Activated CD4-positive, alpha-beta T cell treated with anti-CD3 and anti-CD28 coated beads for 36 hours (primary cell): Measurements from ENCODE around the gene FITM2. TPM values are rescaled to one million over a fixed set of nuclear protein-coding genes. Genes with fewer than 3 reads are reported as not detected.

Experiments used
- ATAC-seq: fragments of 200-7000 bp; cut with Tn5 transposase; one replicate; pipeline ENCODE4 v1.10.0; 2021; ENCODE audit warnings: mild to moderate bottlenecking, moderate library complexity
- CTCF ChIA-PET: fragments of 350-600 bp; sonication (Branson Sonifier 250); formaldehyde crosslinking; loops from one replicate; lab custom pipeline; 2021; ENCODE audit warnings: antibody characterized with exemption; lab: Charles Lee
- POLR2A ChIA-PET: fragments of 350-600 bp; sonication (Branson Sonifier 250); formaldehyde crosslinking; loops from one replicate; lab custom pipeline; 2021; ENCODE audit warnings: antibody characterized with exemption, inconsistent platforms; lab: Charles Lee
- DNase-seq: peaks from one replicate; pipeline ENCODE4 v3.0.0-alpha.2; 2020
- H3K27ac Mint-ChIP-seq: one replicate; pipeline ENCODE4 v1.8.0; 2021; ENCODE audit warnings: mixed read lengths
- H3K27me3 Mint-ChIP-seq: one replicate; pipeline ENCODE4 v1.8.0; 2021; ENCODE audit warnings: mixed read lengths
- H3K36me3 Mint-ChIP-seq: one replicate; pipeline ENCODE4 v1.8.0; 2021; ENCODE audit warnings: low read depth, mixed read lengths
- H3K4me1 Mint-ChIP-seq: one replicate; pipeline ENCODE4 v1.8.0; 2021; ENCODE audit warnings: mixed read lengths
- H3K4me3 Mint-ChIP-seq: one replicate; pipeline ENCODE4 v1.8.0; 2021; ENCODE audit warnings: mild to moderate bottlenecking, moderate library complexity, mixed read lengths
- H3K9me3 Mint-ChIP-seq: one replicate; pipeline ENCODE4 v1.8.0; 2021; ENCODE audit warnings: low read depth, mixed read lengths
- intact Hi-C, 2 experiments: fragments of 100-400 bp; cut with DNase I in 1 of 2; cut with micrococcal nuclease in 1 of 2; formaldehyde crosslinking; loops; one replicate each; pipeline versions ENCODE4 v1.14.2 to v1.15.1; 2022 to 2024; cut with DNase I, micrococcal nuclease
- total RNA-seq, 2 experiments: library from RNA; stranded (reverse); gene quantifications; one replicate each; pipeline ENCODE4 v1.2.3, GENCODE V29; 2021

FITM2 gene
- total RNA-seq, 2 experiments from 2014 or later = 2.1 to 2.2 TPM

DNA sequence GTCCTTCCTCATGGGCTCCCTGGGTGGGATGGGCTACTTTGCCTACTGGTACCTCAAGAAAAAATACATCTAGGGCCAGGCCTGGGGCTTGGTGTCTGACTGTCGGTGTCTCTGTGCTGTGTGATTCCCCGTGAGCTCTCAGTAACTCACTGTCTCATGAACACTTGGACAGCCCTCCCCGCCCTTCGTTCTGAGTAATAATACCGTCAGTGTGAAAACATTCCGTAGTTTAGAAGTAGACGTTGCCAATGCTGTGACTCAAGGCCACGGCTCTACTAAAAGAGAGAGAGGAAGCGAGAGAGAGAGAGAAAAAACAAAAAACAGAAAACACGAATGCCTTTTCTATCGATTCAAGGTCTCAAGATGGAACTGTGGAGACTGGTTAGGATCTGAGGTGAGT lies 31.8 kb downstream of the FITM2 start:
- DNase-seq (no peak), ATAC-seq (no peak)
- no peaks in the 10 kb centered on the region for H3K4me1 Mint-ChIP-seq
- ChIA-PET POLR2A (no interaction called here), CTCF (interaction anchor here (1.3 kb wide), 1 partner anchor 62 kb away, joined by 4 read pairs; no protein-coding TSS in a partner anchor)
- H3K4me3 Mint-ChIP-seq = no peak overlapping the region
- no peaks in the 10 kb centered on the region for H3K36me3 Mint-ChIP-seq
- intact Hi-C loops = no loop called here
- H3K27me3 Mint-ChIP-seq = no peaks in the 10 kb centered on the region
- H3K9me3 Mint-ChIP-seq = no peaks in the 10 kb centered on the region
- no peak overlapping the region for H3K27ac Mint-ChIP-seq

DNA sequence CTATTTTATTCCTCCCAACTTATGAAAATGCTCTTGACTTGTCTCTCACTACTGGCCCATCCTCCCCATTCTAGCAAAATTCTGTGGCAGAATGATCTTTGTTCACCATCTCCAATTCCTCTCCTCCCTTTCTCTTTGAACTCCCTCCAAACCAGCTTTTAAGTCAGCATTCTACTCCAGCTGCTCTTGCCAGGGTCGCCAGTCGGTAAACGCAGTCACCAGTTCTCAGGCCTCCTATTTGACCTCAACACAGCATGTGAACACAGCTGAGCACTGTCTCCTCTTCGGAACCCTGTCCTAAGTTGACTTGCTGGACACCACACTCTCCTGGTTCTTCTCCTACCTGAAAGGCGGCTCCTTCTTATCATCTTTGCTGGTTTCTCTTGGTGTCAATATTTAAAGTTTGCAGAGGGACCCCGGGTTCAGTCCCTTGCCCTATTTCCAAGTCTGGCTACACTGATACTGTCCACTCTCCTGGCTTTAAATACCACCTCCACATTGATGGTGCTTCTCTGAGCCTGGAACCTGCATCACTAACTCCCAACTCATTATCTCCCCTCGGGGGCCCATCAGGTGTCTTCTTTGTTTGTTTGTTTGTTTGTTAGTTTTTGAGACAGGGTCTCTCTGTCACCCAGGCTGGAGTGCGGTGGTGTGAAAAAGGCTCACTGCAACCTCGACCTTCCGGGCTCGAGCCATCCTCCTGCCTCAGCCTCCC lies 36.5 kb downstream of the FITM2 start:
- CTCF ChIA-PET = interaction anchor here (0.6 kb wide), 1 partner anchor 60 kb away, joined by 3 read pairs; no protein-coding TSS in a partner anchor
- DNase-seq = no peak
- Mint-ChIP-seq H3K36me3 (peaks cover 2% of the 10 kb centered on the region), H3K9me3 (no peaks in the 10 kb centered on the region), H3K27me3 (no peaks in the 10 kb centered on the region), H3K27ac (no peak overlapping the region), H3K4me3 (no peak overlapping the region), H3K4me1 (no peaks in the 10 kb centered on the region)
- intact Hi-C loops = no loop called here
- POLR2A ChIA-PET = no interaction called here
- ATAC-seq = no peak

DNA sequence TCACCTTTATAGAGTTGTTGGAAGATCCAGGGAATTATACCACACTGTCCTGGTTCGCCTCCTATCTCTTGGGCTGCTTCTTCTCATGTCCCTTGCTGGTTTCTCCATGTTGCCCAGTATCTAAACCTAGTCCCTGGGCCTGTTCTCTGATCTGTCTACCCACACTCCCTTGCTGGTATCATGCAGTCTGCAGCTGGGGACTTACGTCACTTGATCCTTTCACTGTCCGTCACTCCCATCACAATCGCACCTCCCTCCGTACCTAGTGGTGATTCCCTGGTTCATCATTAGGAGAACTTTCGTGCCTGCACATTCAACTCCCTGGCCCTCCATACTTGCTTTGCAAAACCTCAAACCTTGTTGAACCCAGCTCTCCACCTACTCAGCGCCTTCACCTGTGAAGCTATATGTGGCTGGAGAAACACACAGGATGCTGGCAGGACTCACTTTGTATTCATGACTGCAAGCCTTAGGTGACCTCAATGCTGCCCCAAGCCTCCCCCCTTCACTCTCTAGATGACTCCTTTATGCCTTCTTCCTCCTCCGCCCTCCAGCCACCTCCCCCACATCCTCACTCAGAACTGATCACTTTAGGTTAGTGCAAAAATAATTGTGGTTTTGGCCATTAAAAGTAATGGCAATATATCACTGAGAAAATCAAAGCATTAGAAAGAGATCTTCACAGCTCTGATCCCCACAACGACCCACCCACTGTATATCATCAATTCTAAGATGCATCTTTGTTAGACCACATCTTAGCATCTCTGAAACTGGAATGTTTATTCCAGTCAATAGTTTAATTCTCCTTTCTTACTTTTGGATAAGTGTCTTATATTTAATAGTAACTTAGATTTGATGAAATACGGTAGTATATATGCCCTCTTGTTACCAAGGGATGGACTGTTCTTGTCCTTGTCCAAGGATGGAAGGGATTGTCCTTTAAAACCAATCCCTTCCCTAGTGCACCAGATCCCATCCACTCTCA lies 37.5 kb downstream of the FITM2 start:
- Mint-ChIP-seq H3K27ac (no peak overlapping the region), H3K4me3 (no peak overlapping the region), H3K4me1 (no peaks in the 10 kb centered on the region), H3K36me3 (peaks cover 5% of the 10 kb centered on the region), H3K27me3 (no peaks in the 10 kb centered on the region), H3K9me3 (no peaks in the 10 kb centered on the region)
- intact Hi-C loops = no loop called here
- ChIA-PET CTCF (interaction anchor here (1.3 kb wide), 1 partner anchor 9 kb away, joined by 3 read pairs; no protein-coding TSS in a partner anchor), POLR2A (no interaction called here)
- ATAC-seq = no peak
- DNase-seq = no peak

DNA sequence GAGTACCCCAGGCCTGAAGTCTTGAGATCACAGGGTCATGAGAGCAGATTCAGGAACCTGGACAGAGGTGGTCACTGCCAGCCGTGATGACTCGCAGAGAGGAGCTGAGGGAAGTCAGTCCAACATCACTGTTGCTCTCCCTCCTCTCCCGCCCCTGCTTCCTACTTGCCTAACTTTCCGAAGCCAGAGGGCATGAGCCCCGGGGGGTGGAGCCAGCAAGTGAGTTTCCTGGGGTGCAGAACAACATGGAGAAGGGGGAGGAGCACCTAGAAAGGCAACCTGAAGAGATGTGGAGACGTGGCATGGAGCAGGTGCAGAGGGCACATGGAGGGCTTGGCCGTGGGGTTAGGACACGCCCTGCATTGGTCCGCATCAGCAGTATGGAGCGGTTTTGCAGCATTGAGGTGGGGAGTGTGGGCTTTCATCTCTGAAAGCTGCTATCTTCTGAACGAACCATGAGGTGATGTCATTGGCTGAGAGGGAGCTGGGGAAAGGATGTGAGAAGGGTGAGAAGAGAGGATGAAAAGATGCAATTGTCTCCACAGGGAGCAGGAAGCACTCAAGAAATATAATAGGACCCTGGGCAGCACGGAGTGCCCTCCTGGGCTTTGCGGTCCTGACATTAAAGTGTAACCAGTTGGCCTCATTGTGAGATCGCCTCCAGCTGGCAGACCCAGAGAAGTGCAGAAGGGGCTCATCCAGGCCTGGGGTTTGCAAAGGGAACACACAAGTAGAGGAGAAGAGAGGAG lies 38.9 kb downstream of the FITM2 start:
- no peaks in the 10 kb centered on the region for H3K27me3 Mint-ChIP-seq
- intact Hi-C loops = no loop called here
- ATAC-seq = no peak

DNA sequence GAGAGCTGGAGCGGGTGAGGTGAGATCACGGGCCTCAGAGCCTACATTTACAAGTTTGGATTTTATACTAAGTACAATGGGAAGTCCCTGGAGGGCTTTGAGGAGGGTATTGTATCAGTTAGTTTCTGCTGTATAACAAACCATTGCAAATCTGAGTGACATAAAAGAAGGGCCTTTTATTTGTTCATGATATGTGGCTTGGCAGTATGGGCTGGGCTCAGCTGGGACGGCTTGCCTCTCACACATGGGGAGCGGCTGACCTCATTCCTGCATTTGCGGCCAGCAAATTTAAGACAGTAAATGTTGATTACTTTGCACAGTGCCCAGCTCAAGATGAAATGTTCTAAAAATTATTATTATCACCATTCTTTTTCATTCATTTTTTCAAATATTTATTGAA lies 42.2 kb downstream of the FITM2 start:
- no peaks in the 10 kb centered on the region for H3K27me3 Mint-ChIP-seq
- H3K4me3 Mint-ChIP-seq = no peak overlapping the region
- peaks cover 5% of the 10 kb centered on the region for H3K36me3 Mint-ChIP-seq
- ChIA-PET CTCF (no interaction called here), POLR2A (no interaction called here)
- no peak overlapping the region for H3K27ac Mint-ChIP-seq
- no peaks in the 10 kb centered on the region for H3K9me3 Mint-ChIP-seq
- ATAC-seq = no peak
- no peak for DNase-seq
- H3K4me1 Mint-ChIP-seq = no peaks in the 10 kb centered on the region
- intact Hi-C loops = no loop called here

More for the DNA sequence above, 38.9 kb downstream of the FITM2 start:
- Mint-ChIP-seq H3K4me1 (no peaks in the 10 kb centered on the region), H3K36me3 (peaks cover 5% of the 10 kb centered on the region), H3K4me3 (no peak overlapping the region), H3K27ac (no peak overlapping the region), H3K9me3 (no peaks in the 10 kb centered on the region)
- POLR2A ChIA-PET = no interaction called here
- DNase-seq = peak; percentile 23
- CTCF ChIA-PET = interaction anchor here (0.7 to 1.5 kb wide), 4 partner anchors 10 to 55 kb away, joined by 3 read pairs; no protein-coding TSS in a partner anchor

DNA sequence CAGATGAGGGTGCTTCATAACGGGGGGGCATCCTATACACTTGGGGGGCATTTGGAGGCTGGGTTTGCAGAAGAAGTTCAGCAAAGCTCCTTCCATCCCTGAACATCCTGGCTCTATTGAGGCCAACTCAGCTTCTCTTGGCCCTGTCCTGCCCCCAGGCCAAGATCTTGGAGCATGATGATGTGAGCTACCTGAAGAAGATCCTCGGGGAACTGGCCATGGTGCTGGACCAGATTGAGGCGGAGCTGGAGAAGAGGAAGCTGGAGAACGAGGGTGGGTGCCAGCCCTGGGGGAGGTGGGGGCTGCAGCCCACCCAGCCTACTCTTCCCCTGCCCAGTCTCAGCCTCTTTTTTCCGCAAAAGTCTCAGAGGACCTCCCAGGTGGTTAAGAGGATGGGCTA lies 46.7 kb downstream of the FITM2 start:
- intact Hi-C loops = no loop called here
- no peak overlapping the region for H3K27ac Mint-ChIP-seq
- H3K27me3 Mint-ChIP-seq = no peaks in the 10 kb centered on the region
- H3K4me1 Mint-ChIP-seq = no peaks in the 10 kb centered on the region
- H3K9me3 Mint-ChIP-seq = no peaks in the 10 kb centered on the region
- DNase-seq (peak; percentile 8), ATAC-seq (no peak)
- ChIA-PET POLR2A (no interaction called here), CTCF (interaction anchor here (1.3 to 1.7 kb wide), 3 partner anchors 9 to 121 kb away, joined by 4 to 7 read pairs (median 5); no protein-coding TSS in a partner anchor)
- H3K36me3 Mint-ChIP-seq = peaks cover 2% of the 10 kb centered on the region
- H3K4me3 Mint-ChIP-seq = no peak overlapping the region

DNA sequence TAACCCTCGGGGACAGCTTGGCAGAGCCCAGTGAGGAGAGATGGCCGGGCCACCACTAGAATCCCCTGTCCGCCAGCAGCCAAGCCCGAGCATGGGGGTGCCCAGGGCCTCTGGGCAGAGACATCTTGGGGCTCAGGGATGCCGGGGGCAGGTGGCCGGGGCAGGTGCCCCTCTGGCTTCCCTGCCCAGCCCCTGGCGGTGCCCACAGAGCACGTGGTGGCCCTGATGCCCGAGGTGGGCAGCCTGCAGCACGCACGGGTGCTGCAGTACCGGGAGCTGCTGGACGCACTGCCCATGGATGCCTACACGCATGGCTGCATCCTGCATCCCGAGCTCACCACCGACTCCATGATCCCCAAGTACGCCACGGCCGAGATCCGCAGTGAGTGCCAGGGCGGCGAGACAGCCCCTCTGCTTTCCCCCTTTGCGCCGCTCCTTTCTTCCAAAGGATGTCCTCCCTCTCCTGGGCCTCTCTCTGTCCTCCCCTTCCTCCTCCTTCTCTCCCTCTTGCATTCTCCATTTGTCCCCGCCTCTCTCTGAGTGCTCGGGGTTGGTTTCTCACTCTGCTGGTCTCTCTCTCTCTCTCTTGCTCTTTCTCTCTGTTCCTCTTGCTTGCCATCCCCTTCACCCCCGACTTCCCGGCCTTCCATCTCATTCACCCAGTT lies 52.6 kb downstream of the FITM2 start:
- Mint-ChIP-seq H3K27me3 (no peaks in the 10 kb centered on the region), H3K4me3 (no peak overlapping the region), H3K4me1 (no peaks in the 10 kb centered on the region), H3K9me3 (no peaks in the 10 kb centered on the region), H3K27ac (no peak overlapping the region), H3K36me3 (no peaks in the 10 kb centered on the region)
- CTCF ChIA-PET = interaction anchor here (0.8 kb wide), 1 partner anchor 74 kb away, joined by 3 read pairs; no protein-coding TSS in a partner anchor
- ATAC-seq (no peak), DNase-seq (no peak)
- intact Hi-C loops = no loop called here
- POLR2A ChIA-PET = no interaction called here

DNA sequence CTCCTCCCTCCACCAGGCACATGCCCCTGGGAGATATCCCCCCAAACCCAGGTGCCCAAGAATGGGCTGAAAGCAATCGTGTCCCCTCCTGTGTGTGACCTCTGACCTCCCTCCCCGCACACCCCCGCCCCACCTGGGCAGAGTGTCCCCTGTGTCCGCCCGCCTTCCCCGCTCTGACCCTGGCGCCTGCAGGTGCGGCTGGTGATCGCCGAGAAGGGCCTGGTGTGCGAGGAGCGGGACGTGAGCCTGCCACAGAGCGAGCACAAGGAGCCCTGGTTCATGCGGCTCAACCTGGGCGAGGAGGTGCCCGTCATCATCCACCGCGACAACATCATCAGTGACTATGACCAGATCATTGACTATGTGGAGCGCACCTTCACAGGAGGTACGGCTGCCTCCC lies 54.0 kb downstream of the FITM2 start:
- Mint-ChIP-seq H3K9me3 (no peaks in the 10 kb centered on the region), H3K4me1 (no peaks in the 10 kb centered on the region), H3K36me3 (no peaks in the 10 kb centered on the region), H3K4me3 (no peak overlapping the region), H3K27me3 (peaks cover 4% of the 10 kb centered on the region), H3K27ac (no peak overlapping the region)
- no peak for ATAC-seq
- DNase-seq = no peak
- intact Hi-C loops = no loop called here
- ChIA-PET POLR2A (no interaction called here), CTCF (interaction anchor here (1.2 kb wide), 1 partner anchor 55 kb away, joined by 3 read pairs; no protein-coding TSS in a partner anchor)

DNA sequence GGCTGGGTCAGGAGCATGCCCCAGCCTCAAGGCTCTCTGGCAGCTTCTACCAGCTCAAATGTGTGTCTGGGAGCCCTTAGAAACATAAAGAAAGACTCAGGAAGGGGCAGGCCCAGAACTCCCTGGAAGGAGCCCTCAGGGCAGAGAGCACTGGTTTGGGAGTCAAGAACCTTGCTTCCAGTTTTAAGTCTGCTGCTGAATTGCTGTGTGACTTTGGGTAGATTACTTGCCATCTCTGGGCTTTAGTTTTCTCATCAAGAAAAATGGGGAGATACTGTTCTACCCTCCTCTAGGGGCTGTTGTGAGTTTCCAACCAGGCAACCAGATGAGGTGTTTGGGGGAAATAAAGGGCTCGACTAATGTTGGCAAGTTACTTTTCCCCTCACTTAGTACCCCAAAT lies 55.1 kb downstream of the FITM2 start:
- Mint-ChIP-seq H3K9me3 (no peaks in the 10 kb centered on the region), H3K36me3 (no peaks in the 10 kb centered on the region), H3K27me3 (peaks cover 4% of the 10 kb centered on the region), H3K4me3 (no peak overlapping the region), H3K27ac (no peak overlapping the region), H3K4me1 (no peaks in the 10 kb centered on the region)
- ATAC-seq (no peak), DNase-seq (no peak)
- ChIA-PET CTCF (no interaction called here), POLR2A (no interaction called here)
- intact Hi-C loops = no loop called here

DNA sequence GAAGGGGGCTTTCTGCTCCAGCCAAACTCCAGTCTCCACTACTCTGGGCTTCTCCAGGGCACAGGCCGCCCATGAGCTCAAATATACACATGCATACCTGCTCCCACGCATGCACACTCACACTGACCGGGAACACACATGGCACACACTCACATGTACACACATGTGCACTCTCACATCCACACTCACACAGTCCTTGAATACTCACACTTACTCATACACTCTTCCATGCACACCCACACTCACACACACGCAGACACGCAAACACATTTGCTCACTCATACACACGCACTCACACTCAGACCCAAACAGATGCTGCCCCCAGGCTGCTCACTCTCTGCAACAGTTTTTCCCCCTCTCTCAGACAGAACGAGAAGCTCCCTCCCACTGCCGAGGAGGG lies 56.9 kb downstream of the FITM2 start:
- no peaks in the 10 kb centered on the region for H3K4me1 Mint-ChIP-seq

More for the DNA sequence above, 56.9 kb downstream of the FITM2 start:
- H3K9me3 Mint-ChIP-seq = no peaks in the 10 kb centered on the region
- no peaks in the 10 kb centered on the region for H3K36me3 Mint-ChIP-seq
- peaks cover 4% of the 10 kb centered on the region for H3K27me3 Mint-ChIP-seq
- H3K27ac Mint-ChIP-seq = no peak overlapping the region
- CTCF ChIA-PET = interaction anchor here (0.6 kb wide), 1 partner anchor 38 kb away, joined by 3 read pairs; no protein-coding TSS in a partner anchor
- POLR2A ChIA-PET = no interaction called here
- no peak for ATAC-seq
- intact Hi-C loops = no loop called here
- no peak for DNase-seq
- H3K4me3 Mint-ChIP-seq = no peak overlapping the region
